HEK293T (cell line): Measurements from ENCODE around the gene NSMCE3.

Experiments
- SP1 ChIP-seq: fragments of 450-650 bp; IDR thresholded peaks from 2 replicates; pipeline ENCODE4 v1.6.1; 2017
- ZNF384 ChIP-seq: fragments of 450-650 bp; IDR thresholded peaks from 2 replicates; pipeline ENCODE4 v1.6.1; 2016

DNA sequence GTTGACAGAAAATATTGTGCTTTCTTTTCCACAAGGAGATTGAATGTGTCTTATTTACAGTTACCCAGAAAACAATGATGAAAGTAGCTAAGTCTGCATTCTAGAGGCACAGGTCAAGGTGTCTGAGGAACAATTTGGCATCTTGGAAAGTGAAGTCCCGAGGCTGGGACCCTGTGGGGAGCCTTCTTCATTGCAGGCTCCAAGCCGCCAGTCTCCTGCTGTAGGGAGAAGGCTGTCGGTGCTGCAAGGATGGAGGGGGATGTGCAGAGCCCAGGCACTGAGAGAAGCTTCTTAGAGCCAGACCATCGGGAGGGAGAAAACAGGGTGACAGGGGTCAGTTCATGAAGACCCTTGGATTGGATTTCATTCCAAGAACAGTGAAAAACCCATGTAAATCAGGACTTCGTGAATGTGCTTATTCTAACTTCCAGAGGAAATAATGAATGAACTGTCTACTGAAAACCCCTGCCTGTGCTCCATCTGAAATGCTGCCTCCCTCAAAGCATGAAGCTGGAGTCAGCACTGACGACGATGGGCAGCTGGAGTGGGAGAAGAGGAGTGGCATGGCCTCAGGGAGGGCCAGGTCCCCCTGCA, 25.2 kb upstream of the NSMCE3 start:
- TF ChIP-seq SP1: no peak
- TF ChIP-seq ZNF384: no peak
